ELF-1 (cell line): ENCODE data around the gene AKAP6.
A peak's percentile ranks its signal among the peaks of the same experiment; 100 is the strongest.

Experiments
- DNase-seq: peaks from one replicate; pipeline ENCODE4 v3.0.0-alpha.2; 2016; ENCODE audit warnings: low read depth, low spot score

AKAP6 gene

DNA sequence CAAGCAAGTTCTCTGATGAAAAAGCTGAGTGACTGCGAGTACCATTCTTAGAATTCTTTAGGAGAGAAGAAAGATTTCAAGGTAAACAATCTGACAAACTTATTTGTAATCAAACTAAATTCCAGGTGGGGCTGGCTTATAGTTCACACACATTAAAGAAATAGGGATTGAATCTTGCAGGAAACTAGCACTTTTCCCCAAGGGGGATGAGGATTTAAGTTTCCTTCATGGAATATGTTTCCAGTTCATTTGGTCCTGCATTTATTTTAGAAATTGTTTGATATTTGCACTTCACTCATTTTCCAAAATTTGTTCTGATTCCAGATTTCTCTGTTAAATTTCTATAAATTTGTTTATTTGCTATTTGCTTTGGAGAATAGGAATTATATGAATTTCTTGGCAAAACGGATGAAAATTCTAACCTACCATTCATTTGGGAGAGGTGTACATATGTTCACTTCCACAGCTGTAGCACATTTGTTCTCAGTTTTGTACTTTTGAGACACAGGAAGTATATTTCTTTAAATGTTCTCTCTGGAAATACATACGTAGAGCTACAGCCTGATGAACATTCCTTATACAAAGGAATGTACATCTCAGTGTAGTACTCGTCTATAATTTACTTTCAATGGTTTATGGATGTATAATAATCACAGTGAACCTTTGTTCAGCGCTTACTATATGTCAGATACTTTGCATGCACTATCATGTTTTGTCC lies 145.5 kb downstream of the AKAP6 start:
- DNase-seq, result no peak

DNA sequence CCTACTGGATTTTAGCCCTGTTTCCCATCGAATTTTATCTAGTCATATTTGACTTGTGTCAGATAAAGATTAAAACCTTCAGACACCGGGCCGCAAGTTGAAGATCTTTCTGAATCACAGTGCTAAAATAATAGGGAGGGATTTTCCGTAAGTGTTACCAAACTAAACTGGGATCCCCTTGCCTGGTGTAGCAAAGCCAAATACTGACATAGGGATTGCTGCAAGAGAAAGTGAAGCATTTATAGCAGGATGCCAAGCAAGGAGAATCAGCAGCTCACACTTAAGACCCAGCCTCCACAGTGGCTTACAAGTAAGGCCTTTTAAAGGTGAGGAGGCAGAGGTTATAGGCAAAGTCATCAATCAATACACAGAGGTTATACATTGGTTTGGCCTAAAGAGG lies 147.4 kb downstream of the AKAP6 start:
- no peak for DNase-seq

DNA sequence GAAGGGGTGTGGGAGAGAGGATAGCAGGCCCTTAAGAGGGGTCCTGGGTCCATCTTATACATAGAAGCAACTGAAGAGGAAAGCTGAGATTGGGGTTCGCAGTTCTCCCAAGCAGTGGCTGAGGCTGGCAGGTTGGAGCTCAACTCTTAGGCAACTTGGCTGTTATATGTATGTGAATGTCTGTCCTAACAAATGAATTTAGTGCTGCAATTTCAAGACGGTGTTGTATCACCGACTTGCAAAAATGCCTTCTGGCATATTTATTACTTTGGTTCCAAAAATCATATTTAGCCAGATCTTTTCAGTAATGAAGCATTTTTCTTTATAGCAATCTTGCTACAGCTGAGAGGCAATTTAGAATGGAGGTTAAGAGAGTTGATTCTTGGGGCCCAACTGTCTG lies 148.3 kb downstream of the AKAP6 start:
- DNase-seq, result no peak

DNA sequence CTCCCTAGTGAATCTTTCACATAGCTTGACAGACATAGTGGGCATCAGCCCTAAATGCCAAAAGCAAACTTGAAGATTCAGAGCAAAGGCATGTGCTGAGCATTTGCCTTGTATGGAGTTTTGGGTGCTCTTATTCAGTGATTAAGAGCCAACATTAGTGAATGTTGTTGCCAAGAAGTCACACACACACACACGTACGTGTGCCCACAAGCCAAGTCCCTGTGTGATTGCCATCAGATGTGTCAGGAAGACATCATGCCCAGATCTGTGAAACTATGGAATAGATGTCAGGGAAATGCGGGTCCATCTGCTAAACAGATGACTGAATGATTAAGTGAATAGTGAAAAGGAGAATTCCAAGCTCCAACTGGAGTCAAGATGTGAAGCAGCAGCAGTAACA lies 149.0 kb downstream of the AKAP6 start:
- DNase-seq, result no peak

DNA sequence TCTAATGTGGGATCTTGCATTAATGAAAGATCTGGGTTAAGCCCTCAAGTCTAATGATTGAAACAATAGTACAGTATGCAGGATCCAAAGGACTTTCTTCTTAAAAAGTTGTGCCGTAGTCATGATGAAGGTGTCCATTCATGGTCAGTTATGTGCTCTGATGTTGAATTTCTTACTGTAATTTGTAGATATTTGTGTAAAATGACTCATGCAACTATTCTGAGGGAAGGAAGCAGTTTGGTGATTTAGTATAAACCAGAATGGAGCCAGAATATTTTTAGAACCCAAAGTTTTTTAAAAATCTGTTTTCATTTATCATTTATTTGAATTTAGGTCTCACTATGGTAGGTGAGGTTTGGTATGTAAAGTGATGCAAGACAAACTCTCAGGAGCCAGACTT lies 151.2 kb downstream of the AKAP6 start:
- no peak for DNase-seq

DNA sequence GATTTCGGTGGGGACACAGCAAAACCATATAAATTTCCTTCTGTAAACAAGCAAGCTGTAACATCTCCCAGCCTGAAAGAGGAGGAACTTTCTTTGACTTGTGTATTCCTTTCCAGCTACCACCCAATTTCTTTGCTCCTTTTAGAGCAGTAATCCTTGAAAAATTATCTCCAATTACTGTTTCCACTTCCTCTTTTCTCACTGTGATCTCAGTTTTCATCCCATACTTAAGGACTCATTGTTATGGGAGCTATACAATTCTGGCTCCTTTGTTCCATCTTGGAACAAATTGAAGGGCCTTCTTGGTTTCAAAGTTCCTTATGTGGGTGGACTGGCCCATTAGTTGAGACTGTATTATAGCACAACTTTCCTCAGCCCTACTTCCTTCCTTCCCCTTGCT lies 152.6 kb downstream of the AKAP6 start:
- DNase-seq, result no peak

DNA sequence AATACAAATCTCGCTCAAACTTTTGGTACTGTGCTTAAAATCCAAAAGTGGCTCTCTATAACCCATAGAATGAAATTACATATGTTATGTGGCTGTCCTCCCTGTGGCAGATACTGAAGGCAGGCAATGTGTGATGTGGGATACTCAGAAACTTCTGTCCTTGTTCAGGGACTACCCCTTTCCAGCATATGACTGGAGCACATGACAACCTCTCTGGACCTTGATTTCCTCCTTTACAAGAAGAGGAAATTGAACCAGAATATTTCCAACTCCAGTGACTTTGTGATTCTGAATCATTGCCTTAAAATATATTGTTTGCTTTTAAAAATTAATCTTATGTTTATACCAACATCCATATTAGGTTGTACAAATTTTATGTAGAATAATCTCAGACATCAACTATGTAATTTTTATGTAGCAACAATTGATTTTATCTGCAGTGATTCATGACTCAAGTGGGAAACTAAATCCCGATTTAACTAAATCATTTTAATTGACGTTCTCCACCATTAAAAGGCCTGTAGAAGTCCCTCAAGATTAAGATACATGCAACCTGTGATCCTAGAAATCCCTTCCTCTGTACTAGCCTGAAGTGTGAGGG lies 162.4 kb downstream of the AKAP6 start:
- DNase-seq, result no peak

DNA sequence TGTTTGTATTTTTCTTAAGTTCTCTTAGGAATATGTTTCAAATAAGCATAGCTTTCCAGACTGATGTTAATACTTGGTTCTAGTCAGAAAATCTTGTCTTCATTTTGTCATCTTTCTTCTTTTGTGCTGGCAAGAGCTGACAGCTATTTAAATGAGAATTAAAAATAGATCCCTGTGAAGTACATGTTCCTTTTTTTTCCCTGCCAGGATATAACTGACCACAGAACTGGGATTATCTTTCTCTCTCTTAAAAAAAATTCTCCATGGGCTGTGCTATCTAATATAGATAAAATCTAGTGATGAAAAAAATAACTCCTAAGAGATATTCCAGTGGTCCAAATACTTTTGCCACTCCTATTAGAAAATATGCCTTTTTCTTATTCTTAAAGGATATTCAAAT lies 163.4 kb downstream of the AKAP6 start:
- DNase-seq, result no peak

DNA sequence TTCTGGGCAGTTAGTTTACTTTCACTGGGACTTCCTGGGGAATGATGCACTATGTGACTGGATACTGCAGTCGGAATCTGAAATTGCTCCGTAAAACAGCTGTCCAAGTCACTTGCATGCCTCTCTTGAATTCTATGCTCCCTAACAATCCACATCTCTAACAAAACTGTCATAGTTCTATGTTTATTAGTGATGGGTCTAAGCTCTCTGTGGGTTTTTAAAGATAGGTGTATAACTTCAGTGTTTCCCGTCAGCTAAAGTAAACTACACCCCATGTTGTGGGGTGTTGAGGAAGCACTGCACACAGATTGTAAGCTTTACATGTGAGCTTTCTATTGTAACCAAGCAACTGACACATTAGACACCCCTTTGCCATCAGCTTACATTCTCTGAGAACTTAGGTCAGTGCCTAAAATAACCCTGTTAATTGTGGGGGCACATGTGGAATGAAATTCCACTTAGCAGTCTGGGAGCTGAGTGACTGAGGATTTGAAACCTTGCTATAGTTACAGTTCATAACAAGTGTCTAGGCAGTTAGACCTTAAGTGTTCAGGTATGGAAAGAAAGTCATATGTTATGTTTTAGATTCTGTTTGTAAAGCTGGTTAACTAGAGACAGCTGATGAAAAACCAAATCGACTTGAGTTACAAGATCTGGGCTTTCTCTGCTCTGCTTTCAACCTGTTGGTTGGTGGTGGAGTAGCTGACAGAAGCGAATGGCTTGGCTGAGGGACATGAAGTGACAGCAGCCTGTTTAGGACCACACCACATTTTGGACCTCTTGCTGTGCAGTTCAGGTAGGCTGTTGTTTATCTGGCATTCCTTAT lies 165.7 kb downstream of the AKAP6 start:
- no peak for DNase-seq

DNA sequence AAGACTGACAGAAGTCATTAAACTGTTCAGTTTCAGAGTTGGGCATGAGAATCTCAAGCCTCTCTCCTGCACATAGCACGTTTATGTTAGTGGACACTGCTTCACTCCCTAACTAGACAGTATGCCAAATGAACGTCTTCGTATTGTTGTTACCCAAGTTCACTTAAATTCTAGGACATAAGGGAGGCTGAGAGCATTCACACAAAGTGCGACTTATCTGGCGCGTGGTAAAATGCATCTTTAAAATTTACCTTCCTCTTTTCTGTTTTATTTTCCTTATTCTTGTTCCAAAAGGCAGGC lies 166.3 kb downstream of the AKAP6 start:
- DNase-seq, result no peak

DNA sequence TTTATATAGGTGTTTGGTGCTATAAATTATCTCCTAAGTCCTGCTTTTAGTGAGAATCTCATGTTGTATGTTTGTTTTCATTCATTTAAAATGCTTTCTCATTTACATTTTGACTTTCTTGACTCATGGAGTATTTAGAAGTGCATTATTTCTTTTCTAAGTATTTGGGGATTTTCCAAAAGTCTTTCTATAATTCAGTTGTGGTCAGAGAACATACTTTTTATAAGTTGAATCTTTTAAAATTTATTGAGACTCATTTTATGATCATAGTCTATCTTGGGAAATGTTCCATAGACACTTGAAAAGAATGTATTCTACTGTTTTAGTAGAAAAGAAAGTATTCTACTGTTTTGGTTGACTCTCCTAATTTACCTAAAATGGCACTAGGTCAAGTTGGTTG lies 168.2 kb downstream of the AKAP6 start:
- DNase-seq, result no peak

DNA sequence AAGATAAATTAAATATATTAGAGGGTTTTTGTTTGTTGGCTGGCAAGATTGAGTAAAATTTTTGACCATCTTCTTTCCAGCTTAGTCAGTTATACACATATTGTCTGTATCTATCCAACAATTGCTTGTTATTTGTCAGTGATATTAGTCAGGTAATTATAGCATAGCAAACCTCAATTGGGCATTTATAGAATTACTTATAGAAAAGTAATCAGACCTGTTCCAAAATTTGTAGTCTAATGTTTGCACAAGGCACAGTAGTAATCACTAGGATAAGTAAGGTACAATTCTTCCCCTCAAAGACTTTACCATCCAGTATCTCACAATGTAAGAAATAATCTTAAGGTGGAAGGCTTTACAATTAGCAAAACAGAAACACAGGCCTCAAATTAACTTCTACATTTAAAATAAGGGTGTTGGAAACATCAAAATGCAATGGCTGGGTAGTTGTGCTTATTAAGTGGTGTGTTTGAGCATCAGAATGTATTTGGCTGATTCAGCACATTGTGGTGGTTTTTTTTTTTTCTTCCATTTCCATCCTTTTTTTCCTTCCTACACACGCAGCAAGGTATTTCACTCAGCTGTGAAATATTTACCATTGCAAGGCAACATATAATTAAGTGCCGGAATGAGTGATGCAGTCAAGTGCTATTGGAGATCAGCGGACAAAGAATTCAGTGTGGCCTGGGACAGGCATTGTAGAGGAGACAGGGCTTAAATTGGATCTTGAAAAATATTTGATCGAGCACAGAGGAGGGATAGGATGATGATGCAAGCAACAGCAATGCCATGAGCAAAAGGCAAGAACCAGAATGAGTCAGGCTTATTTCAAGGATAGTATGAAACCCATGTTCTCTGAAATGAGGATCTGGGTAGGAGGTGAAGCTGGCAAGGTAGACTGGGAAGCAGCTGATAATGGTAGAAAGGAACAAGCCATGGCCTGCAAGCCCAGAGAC lies 178.2 kb downstream of the AKAP6 start:
- DNase-seq, result no peak

DNA sequence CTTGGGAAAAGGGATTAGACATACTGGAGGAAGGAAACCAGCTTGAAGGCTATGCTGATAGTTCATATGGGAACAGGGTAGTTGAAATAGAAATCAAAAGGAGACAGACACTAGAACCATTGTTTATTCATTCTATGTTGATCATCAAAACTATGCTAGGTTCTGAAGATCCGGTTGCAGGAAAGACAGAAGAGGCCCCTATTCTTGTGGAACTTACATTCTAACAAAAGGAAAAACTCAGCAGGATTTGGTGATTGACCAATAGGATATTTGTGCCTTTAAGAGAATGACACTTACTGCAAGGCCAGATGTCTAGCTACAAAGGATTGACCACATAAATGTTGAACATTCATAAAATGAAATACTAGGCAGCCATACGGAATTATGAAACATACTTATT lies 179.2 kb downstream of the AKAP6 start:
- DNase-seq, result no peak

DNA sequence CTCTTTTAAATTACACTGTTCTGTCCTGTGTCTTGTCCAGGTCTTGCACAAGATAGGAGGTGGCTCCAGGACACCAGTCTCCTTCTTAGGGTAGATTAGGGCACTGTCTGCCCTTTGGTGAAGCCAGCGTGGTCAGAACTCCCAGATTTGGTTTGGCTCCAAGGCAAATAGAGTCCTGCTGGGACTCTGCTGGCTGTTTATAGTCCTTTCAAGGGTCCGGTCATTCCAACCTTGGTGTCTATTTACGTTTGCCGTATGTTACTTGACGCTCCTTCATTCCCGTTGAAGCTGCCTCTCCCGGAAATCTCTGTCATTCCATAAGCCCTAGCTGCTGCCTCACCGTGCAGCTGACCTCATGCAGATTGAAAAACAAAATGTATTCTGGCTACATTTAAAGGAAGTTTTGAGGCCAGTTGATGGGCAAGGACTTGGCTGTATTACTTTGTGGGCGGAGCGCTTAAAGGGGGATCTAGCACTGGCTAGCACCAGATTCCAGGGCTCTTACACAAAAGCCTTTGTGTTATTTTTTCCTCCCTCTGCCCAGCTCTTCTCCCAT lies 180.6 kb downstream of the AKAP6 start:
- DNase-seq, result peak; percentile 44

DNA sequence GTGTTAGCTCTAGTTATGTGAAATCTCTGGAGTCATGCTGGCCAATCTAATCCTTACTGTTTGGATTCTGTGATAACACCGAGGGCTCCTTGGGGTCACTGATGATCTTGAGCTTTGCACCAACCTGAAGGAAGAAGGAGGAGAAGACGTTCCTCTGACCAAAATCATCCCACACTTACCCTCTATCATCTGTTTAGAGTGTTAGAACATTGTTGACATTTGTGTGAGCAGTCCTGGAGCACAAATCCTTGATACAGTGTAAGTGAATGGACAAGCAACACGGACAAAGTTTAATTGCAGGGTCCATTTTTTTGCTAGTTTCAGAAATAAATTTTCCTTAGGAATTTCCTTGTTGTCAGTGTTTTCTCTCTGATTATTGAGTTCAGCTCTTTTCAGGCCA lies 181.7 kb downstream of the AKAP6 start:
- no peak for DNase-seq

DNA sequence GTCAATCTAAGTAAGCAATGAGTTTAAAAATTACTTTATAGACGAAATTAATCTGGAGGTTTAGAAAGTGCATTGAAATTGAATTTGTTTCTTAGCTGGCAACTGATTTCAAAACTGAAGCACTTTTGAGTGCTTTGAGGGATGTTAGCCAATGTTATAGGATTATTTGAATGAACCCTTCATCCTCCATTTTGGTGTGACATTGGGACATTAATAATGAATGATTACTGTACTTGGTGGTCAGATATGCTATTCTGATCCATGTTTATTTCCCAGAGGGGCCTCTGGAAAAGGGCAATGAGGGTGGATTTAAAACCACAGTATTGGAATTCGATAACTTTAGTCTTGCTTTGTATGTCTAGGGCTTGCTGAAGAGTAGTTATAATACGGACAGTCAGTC lies 183.2 kb downstream of the AKAP6 start:
- no peak for DNase-seq

DNA sequence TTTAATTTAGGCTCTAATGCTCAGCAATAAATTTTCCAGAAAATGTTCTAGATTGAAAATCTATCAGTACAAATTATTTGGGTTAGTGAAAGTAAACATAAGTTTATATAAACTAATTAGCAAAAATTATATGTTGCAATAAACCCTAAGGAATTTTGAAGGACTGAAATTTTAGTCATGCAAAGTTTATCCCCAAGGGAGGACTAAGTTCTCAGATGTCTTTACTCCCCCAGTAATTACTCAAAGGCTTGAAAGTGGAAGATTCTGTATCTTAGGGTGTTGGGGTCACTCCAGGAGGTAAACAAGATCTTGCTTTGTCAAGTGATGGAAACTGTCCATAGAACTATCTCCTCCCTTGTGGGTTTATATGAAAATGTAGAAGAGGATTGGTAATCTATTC lies 183.7 kb downstream of the AKAP6 start:
- DNase-seq, result no peak

DNA sequence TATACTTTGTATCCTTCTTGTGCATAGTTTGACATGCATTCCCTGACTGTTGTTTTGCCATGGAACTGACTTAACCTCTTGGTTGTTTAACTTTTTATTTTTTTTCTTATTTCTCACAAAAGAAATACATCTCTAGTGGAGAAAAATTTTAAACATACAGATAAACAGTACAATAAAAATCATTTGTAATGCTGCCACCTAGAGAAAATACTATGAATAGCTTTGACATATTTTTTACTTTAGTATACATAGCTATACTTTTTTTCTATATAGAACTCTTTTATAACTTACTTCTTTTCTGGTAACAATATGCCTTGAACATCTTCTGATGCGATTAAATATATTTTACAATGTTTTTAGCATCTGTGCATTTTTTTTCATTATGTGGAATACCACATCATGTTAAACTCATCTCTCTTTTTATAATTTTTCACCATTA lies 184.5 kb downstream of the AKAP6 start:
- DNase-seq, result no peak

DNA sequence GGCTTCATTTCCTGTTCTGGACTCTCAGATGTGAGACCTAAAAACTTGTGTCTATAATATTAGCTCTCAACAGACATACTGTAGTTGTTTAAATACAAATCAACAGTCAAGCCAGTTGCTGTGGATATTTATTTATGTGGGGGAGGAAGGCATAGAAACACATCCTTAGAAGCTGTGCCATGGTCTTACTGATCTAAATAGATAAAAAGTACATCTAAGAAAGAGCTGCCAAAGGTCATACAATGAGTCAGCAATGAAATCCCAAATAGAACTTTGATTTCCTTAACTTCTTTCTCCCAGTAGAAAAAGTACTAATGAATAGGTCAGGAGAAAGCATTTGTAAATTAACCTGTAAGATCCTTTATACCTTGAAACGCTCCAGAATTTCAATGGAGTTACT lies 185.1 kb downstream of the AKAP6 start:
- DNase-seq, result no peak

DNA sequence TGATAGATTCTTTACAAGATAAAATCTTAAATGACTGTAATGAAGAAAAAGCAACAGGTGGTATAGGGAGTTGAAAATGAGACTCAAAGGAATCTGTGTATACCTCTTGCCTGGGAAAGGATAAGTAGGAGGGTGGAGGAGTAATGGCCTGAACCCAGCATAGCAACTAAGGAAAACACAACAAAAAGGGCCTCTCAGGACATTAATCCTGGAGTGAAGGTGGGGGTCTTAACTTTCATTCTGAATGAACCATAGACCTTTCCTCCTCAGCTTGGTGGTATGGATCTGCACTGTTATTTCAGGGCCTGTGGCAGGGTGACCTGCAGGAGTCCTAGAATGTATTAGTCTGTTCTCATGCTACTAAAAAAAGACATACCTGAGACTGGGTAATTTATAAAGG lies 185.6 kb downstream of the AKAP6 start:
- DNase-seq, result no peak

DNA sequence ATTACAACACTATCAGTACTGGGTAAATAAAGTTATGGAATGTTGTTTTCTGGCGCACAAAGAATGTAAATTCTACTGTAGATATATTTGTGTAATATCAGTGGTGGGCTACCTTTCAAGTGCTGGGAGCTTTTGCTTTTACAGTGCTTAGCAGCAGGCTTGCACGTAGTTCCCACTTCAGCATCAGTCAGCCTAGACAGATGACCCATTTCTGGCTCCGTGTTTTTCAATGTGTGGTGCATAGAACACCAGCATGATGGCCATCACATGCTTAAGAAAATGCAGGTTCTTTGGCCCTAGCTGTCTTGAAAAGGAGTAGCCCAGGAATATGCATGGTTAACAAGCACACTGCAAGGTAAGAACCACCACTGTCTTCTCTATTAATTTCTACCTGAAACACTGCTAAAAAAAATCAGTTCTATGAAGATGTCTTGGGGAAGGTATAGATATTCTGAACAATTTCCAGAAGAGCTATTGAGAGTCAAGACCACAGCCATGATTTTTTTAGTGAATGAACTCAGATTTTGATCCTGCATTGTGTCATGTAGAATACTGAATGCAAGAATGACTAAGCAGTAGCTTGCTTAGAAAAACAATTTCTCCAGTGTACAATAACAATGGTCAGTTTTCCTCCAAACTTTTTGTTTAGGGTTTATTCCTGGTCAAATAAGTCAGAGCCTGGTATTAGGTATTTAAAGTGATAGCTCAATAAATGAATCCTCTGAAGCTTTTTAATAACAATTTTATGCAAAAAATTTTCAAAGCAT lies 195.7 kb downstream of the AKAP6 start:
- no peak for DNase-seq
